ENCODE data around the gene PLXDC1. TPM values are rescaled to one million over a fixed set of nuclear protein-coding genes. Genes with fewer than 3 reads are reported as not detected.
"Not testable (repeated sequence)": the region's sequence is repeated elsewhere in the genome, so short reads cannot be mapped to it uniquely, and the experiment has no call there.

PLXDC1 gene
- total RNA-seq, 1 donor from 2014 or later: 2.5 TPM

DNA sequence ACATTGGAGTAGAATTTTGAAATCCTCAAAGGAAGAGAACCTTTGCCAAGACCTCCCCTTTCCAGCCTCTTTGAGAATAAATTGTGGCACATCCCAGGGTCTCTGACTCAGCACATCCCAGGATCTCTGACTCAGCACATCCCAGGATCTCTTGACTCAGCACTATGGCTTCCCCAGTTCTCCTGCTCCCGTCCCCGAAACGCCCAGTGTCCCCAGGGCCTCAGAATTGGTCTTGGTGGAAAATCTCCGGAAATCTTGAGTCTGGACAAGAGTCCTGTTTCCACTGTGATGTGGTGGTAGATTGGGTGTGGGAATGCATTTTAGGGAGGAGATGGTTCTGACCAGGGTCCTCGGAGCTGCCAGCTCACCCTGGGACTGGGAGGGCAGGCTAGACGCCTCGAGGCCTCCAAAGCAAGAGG is 19.2 kb downstream of the PLXDC1 start:
- no peak overlapping the region for H3K9ac ChIP-seq
- H3K9me3 ChIP-seq (ENCODE audit: low read depth): no peaks in the 10 kb centered on the region
- H3K36me3 ChIP-seq: no peaks in the 10 kb centered on the region
- peaks cover 4% of the 10 kb centered on the region for H3K27me3 Mint-ChIP-seq (ENCODE audit: insufficient read depth, low read depth)
- TF ChIP-seq, protein P1, sequence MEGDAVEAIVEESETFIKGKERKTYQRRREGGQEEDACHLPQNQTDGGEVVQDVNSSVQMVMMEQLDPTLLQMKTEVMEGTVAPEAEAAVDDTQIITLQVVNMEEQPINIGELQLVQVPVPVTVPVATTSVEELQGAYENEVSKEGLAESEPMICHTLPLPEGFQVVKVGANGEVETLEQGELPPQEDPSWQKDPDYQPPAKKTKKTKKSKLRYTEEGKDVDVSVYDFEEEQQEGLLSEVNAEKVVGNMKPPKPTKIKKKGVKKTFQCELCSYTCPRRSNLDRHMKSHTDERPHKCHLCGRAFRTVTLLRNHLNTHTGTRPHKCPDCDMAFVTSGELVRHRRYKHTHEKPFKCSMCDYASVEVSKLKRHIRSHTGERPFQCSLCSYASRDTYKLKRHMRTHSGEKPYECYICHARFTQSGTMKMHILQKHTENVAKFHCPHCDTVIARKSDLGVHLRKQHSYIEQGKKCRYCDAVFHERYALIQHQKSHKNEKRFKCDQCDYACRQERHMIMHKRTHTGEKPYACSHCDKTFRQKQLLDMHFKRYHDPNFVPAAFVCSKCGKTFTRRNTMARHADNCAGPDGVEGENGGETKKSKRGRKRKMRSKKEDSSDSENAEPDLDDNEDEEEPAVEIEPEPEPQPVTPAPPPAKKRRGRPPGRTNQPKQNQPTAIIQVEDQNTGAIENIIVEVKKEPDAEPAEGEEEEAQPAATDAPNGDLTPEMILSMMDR (IDR thresholded peaks at IDR 0.05): no peak
- no peak for TF ChIP-seq EZH2phosphoT487 (IDR thresholded peaks at IDR 0.05)
- H3K79me2 ChIP-seq (ENCODE audit: low read depth): no peaks in the 10 kb centered on the region
- H3K27ac Mint-ChIP-seq: no peak overlapping the region
- H3K4me2 ChIP-seq: no peak overlapping the region
- no peaks in the 10 kb centered on the region for H3K9me3 Mint-ChIP-seq
- no peaks in the 10 kb centered on the region for H3F3A ChIP-seq (ENCODE audit: low read depth)
- no peak overlapping the region for H3K27ac ChIP-seq
- no peaks in the 10 kb centered on the region for H3K4me1 Mint-ChIP-seq
- H3K4me1 ChIP-seq: no peaks in the 10 kb centered on the region
- H2AFZ ChIP-seq (replicated peaks): no peak overlapping the region
- H3K27me3 ChIP-seq: no peaks in the 10 kb centered on the region
- DNase-seq (ENCODE audit: low spot score): peak; percentile 41
- H3K36me3 Mint-ChIP-seq: no peaks in the 10 kb centered on the region
- no peaks in the 10 kb centered on the region for H4K20me1 ChIP-seq (ENCODE audit: low read depth)
- H3K4me3 ChIP-seq: no peak overlapping the region
- H3K4me3 Mint-ChIP-seq: no peak overlapping the region

DNA sequence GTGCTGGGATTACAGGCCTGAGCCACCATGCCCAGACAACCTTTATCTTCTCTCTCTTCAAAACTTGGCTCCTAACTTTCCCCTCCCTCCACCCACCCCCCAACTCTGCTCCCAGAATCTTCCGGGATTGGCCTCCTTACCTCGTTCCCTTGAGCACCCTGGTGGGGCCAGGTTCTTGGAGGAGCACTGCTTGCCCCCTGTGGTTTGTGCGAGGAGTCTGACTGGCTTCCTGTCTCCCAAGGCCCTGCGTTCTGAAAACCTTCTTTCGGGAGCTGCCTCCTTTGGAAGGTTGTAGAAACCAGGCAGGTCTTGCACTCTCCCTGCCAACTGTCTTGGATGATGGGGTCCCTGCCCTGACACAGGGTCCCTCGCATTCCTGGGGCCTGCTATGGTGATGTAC is 19.8 kb downstream of the PLXDC1 start:
- Histone ChIP-seq H3K27me3 (no peaks in the 10 kb centered on the region), H3K9ac (no peak overlapping the region), H3K4me2 (no peak overlapping the region), H3K4me3 (no peak overlapping the region), H4K20me1 (ENCODE audit: low read depth) (no peaks in the 10 kb centered on the region), H3K36me3 (no peaks in the 10 kb centered on the region), H3K79me2 (ENCODE audit: low read depth) (no peaks in the 10 kb centered on the region), H3K4me1 (no peaks in the 10 kb centered on the region), H3F3A (ENCODE audit: low read depth) (no peaks in the 10 kb centered on the region), H2AFZ (replicated peaks) (no peak overlapping the region), H3K27ac (no peak overlapping the region), H3K9me3 (ENCODE audit: low read depth) (no peaks in the 10 kb centered on the region)
- Mint-ChIP-seq H3K36me3 (no peaks in the 10 kb centered on the region), H3K4me3 (no peak overlapping the region), H3K9me3 (no peaks in the 10 kb centered on the region), H3K27ac (no peak overlapping the region), H3K4me1 (no peaks in the 10 kb centered on the region), H3K27me3 (ENCODE audit: insufficient read depth, low read depth) (peaks cover 4% of the 10 kb centered on the region)
- DNase-seq (ENCODE audit: low spot score): no peak
- TF ChIP-seq, protein P1 (IDR thresholded peaks at IDR 0.05): no peak
- TF ChIP-seq EZH2phosphoT487 (IDR thresholded peaks at IDR 0.05) (no peak), EZH2 (IDR thresholded peaks at IDR 0.05) (no peak)

DNA sequence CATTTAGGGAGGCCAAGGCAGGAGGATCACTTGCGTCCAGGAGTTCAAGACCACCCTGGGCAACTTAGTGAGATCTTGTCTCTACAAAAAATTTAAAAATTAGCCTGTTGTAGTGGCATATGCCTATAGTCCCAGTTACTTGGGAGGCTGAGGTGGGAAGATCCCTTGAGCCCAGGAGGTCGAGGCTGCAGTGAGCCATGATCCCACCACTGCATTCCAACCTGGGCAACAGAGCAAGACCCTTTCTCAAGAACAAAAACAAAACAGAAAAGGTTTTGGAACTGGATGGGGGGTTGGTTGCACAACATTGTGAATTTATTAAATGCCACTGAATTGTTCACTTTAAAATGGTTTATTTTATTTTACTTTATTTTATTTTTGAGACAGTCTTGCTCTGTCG is 21.2 kb downstream of the PLXDC1 start:
- Mint-ChIP-seq H3K27me3 (ENCODE audit: insufficient read depth, low read depth) (peaks cover 4% of the 10 kb centered on the region), H3K27ac (no peak overlapping the region), H3K4me1 (no peaks in the 10 kb centered on the region), H3K4me3 (no peak overlapping the region), H3K9me3 (no peaks in the 10 kb centered on the region), H3K36me3 (no peaks in the 10 kb centered on the region)
- no peak overlapping the region for H2AFZ ChIP-seq (replicated peaks)
- no peak overlapping the region for H3K4me3 ChIP-seq
- H3K4me2 ChIP-seq: no peak overlapping the region
- H3K27me3 ChIP-seq: no peaks in the 10 kb centered on the region
- no peaks in the 10 kb centered on the region for H4K20me1 ChIP-seq (ENCODE audit: low read depth)
- TF ChIP-seq, protein P1 (IDR thresholded peaks at IDR 0.05): no peak
- TF ChIP-seq EZH2phosphoT487 (IDR thresholded peaks at IDR 0.05) (no peak), EZH2 (IDR thresholded peaks at IDR 0.05) (no peak)
- no peaks in the 10 kb centered on the region for H3K36me3 ChIP-seq
- no peak overlapping the region for H3K27ac ChIP-seq
- no peaks in the 10 kb centered on the region for H3K4me1 ChIP-seq
- H3F3A ChIP-seq (ENCODE audit: low read depth): no peaks in the 10 kb centered on the region
- no peaks in the 10 kb centered on the region for H3K9me3 ChIP-seq (ENCODE audit: low read depth)
- H3K9ac ChIP-seq: no peak overlapping the region
- H3K79me2 ChIP-seq (ENCODE audit: low read depth): no peaks in the 10 kb centered on the region
- no peak for DNase-seq (ENCODE audit: low spot score)

DNA sequence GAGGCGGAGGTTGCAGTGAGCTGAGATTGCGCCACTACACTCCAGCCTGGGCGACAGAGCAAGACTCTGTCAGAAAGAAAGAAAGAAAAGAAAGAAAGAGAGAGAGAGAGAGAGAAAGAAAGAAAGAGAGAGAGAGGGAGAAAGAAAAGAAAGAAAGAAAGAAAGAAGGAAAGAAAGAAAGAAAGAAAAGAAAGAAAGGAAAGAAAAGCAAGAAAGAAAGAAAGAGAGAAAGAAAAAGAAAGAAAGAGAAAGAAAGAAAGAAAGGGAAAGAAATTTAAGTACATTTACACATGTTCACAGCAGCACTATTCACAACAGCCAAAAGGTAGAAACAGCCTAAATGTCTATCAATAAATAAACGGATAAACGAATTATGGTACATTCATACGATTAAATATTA is 21.9 kb downstream of the PLXDC1 start:
- H4K20me1 ChIP-seq (ENCODE audit: low read depth); H3F3A ChIP-seq (ENCODE audit: low read depth); DNase-seq (ENCODE audit: low spot score); H3K4me3 Mint-ChIP-seq; H3K9me3 Mint-ChIP-seq; H3K27ac ChIP-seq; H3K79me2 ChIP-seq (ENCODE audit: low read depth); H3K36me3 Mint-ChIP-seq; H3K27ac Mint-ChIP-seq; H3K27me3 ChIP-seq; H3K9me3 ChIP-seq (ENCODE audit: low read depth); H2AFZ ChIP-seq (replicated peaks); H3K4me1 Mint-ChIP-seq; H3K36me3 ChIP-seq; H3K4me1 ChIP-seq; H3K9ac ChIP-seq; H3K4me3 ChIP-seq; H3K27me3 Mint-ChIP-seq (ENCODE audit: insufficient read depth, low read depth); H3K4me2 ChIP-seq: not testable (repeated sequence)

All from neural progenitor cell (in vitro differentiated cells).